ENCODE results near the gene TGM2. TPM values are rescaled to one million over a fixed set of nuclear protein-coding genes. Genes with fewer than 3 reads are reported as not detected.

The TGM2 gene
- total and polyA plus RNA-seq, 2 donors from 2014 or later = 44.6 to 611 TPM

GRCh38 chr20:38135271-38135650 is 29.8 kb downstream of the TGM2 start:
- H3K4me3 ChIP-seq (ENCODE audit: low read length in 3 of 3) = no peak overlapping the region
- no peaks in the 10 kb centered on the region for H3K27me3 ChIP-seq (ENCODE audit: control insufficient read depth, insufficient read depth, low read length)
- DNase-seq (no peak), FAIRE-seq (no peak)
- no peak overlapping the region for H3K27ac ChIP-seq (ENCODE audit: low read depth in 2 of 2, low read length in 2 of 2)
- H3K36me3 ChIP-seq (ENCODE audit: control insufficient read depth in 2 of 3, insufficient read depth in 3 of 3, low read length in 3 of 3) = peaks cover 0 to 2% (median 0%) of the 10 kb centered on the region in 3 donors
- peaks cover 0 to 12% (median 11%) of the 10 kb centered on the region in 3 donors for H3K4me1 ChIP-seq (ENCODE audit: control insufficient read depth in 2 of 3, insufficient read depth in 2 of 3, low read depth in 1 of 3, low read length in 3 of 3)
- H3K9ac ChIP-seq (ENCODE audit: low read length in 3 of 3) = no peak overlapping the region
- TF ChIP-seq CTCF (IDR thresholded peaks at IDR 0.05; ENCODE audit: borderline replicate concordance, extremely low read depth, insufficient read depth) = no peak
- H3K9me3 ChIP-seq (ENCODE audit: control insufficient read depth in 2 of 3, insufficient read depth in 1 of 3, low read length in 3 of 3) = no peaks in the 10 kb centered on the region
- intact Hi-C loops (cut with DNase I) = no loop called here

GRCh38 chr20:38134427-38135270 is 30.4 kb downstream of the TGM2 start:
- peaks cover 0 to 2% (median 0%) of the 10 kb centered on the region in 3 donors for H3K36me3 ChIP-seq (ENCODE audit: control insufficient read depth in 2 of 3, insufficient read depth in 3 of 3, low read length in 3 of 3)
- TF ChIP-seq CTCF (IDR thresholded peaks at IDR 0.05; ENCODE audit: borderline replicate concordance, extremely low read depth, insufficient read depth) = no peak
- no peak overlapping the region for H3K4me3 ChIP-seq (ENCODE audit: low read length in 3 of 3)
- peaks cover 0 to 12% (median 8%) of the 10 kb centered on the region in 3 donors for H3K4me1 ChIP-seq (ENCODE audit: control insufficient read depth in 2 of 3, insufficient read depth in 2 of 3, low read depth in 1 of 3, low read length in 3 of 3)
- H3K27ac ChIP-seq (ENCODE audit: low read depth in 2 of 2, low read length in 2 of 2) = no peak overlapping the region
- FAIRE-seq = no peak
- DNase-seq = peak; percentile 49 to 81 (median 69)
- H3K27me3 ChIP-seq (ENCODE audit: control insufficient read depth, insufficient read depth, low read length) = no peaks in the 10 kb centered on the region
- intact Hi-C loops (cut with DNase I) = no loop called here
- H3K9me3 ChIP-seq (ENCODE audit: control insufficient read depth in 2 of 3, insufficient read depth in 1 of 3, low read length in 3 of 3) = no peaks in the 10 kb centered on the region
- H3K9ac ChIP-seq (ENCODE audit: low read length in 3 of 3) = peak overlapping the region in 1 of 3 donors; percentile 28

GRCh38 chr20:38133680-38134426 is 31.2 kb downstream of the TGM2 start:
- H3K36me3 ChIP-seq (ENCODE audit: control insufficient read depth in 2 of 3, insufficient read depth in 3 of 3, low read length in 3 of 3) = peaks cover 0 to 2% (median 0%) of the 10 kb centered on the region in 3 donors
- intact Hi-C loops (cut with DNase I) = no loop called here
- no peaks in the 10 kb centered on the region for H3K27me3 ChIP-seq (ENCODE audit: control insufficient read depth, insufficient read depth, low read length)
- H3K9ac ChIP-seq (ENCODE audit: low read length in 3 of 3) = peak overlapping the region in 1 of 3 donors; percentile 28
- no peaks in the 10 kb centered on the region for H3K9me3 ChIP-seq (ENCODE audit: control insufficient read depth in 2 of 3, insufficient read depth in 1 of 3, low read length in 3 of 3)
- no peak for TF ChIP-seq CTCF (IDR thresholded peaks at IDR 0.05; ENCODE audit: borderline replicate concordance, extremely low read depth, insufficient read depth)
- no peak for FAIRE-seq
- H3K27ac ChIP-seq (ENCODE audit: low read depth in 2 of 2, low read length in 2 of 2) = peak overlapping the region in 1 of 2 donors; percentile 23
- H3K4me1 ChIP-seq (ENCODE audit: control insufficient read depth in 2 of 3, insufficient read depth in 2 of 3, low read depth in 1 of 3, low read length in 3 of 3) = peaks cover 0 to 12% (median 8%) of the 10 kb centered on the region in 3 donors
- no peak overlapping the region for H3K4me3 ChIP-seq (ENCODE audit: low read length in 3 of 3)
- DNase-seq = peak in 2 of 5 donors; percentile 30 to 54

All from kidney (tissue), 14 donors.